ENCODE data around the gene MRPL16. TPM values are rescaled to one million over a fixed set of nuclear protein-coding genes. Genes with fewer than 3 reads are reported as not detected.

Gene MRPL16
- total RNA-seq, 1 donor, result 29.3 TPM

DNA sequence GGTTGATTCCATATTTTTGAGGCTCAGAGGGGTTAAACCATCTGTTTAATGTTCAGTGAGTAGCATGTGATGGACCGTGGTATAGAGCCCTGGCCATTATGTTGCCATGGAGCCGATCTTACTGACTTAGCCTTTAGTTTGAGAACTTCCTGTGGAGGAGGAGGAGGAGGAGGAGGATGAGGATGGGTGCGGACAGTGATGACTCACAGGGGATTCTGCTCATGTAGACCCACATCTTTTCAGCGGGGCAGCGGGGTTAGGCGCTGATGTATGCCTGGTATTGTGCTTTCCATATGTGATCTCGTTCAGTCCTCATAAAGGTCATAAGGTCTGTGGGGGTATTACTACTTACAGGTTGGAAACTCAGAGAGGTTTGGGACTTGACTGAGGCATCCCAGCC is 41.5 kb downstream of the MRPL16 start:
- TF ChIP-seq, protein P1, sequence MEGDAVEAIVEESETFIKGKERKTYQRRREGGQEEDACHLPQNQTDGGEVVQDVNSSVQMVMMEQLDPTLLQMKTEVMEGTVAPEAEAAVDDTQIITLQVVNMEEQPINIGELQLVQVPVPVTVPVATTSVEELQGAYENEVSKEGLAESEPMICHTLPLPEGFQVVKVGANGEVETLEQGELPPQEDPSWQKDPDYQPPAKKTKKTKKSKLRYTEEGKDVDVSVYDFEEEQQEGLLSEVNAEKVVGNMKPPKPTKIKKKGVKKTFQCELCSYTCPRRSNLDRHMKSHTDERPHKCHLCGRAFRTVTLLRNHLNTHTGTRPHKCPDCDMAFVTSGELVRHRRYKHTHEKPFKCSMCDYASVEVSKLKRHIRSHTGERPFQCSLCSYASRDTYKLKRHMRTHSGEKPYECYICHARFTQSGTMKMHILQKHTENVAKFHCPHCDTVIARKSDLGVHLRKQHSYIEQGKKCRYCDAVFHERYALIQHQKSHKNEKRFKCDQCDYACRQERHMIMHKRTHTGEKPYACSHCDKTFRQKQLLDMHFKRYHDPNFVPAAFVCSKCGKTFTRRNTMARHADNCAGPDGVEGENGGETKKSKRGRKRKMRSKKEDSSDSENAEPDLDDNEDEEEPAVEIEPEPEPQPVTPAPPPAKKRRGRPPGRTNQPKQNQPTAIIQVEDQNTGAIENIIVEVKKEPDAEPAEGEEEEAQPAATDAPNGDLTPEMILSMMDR (IDR thresholded peaks at IDR 0.05; ENCODE audit: insufficient read depth, low read length), result no peak
- DNase-seq (ENCODE audit: low read depth), result no peak
- H3K4me3 ChIP-seq (ENCODE audit: low read depth, low read length), result no peak overlapping the region

- peak; percentile 6 for DNase-seq (ENCODE audit: low read depth)
Measured at GRCh38 chr11:59767225-59767611, 43.4 kb downstream of the MRPL16 start.

GRCh38 chr11:59766542-59767224 is 43.9 kb downstream of the MRPL16 start:
- TF ChIP-seq, protein P1 (IDR thresholded peaks at IDR 0.05; ENCODE audit: insufficient read depth, low read length), result no peak
- no peak overlapping the region for H3K4me3 ChIP-seq (ENCODE audit: low read depth, low read length)
- DNase-seq (ENCODE audit: low read depth), result no peak

More at GRCh38 chr11:59767225-59767611, 43.4 kb downstream of the MRPL16 start:
- H3K4me3 ChIP-seq (ENCODE audit: low read depth, low read length), result no peak overlapping the region
- TF ChIP-seq, protein P1 (IDR thresholded peaks at IDR 0.05; ENCODE audit: insufficient read depth, low read length), result no peak

DNA sequence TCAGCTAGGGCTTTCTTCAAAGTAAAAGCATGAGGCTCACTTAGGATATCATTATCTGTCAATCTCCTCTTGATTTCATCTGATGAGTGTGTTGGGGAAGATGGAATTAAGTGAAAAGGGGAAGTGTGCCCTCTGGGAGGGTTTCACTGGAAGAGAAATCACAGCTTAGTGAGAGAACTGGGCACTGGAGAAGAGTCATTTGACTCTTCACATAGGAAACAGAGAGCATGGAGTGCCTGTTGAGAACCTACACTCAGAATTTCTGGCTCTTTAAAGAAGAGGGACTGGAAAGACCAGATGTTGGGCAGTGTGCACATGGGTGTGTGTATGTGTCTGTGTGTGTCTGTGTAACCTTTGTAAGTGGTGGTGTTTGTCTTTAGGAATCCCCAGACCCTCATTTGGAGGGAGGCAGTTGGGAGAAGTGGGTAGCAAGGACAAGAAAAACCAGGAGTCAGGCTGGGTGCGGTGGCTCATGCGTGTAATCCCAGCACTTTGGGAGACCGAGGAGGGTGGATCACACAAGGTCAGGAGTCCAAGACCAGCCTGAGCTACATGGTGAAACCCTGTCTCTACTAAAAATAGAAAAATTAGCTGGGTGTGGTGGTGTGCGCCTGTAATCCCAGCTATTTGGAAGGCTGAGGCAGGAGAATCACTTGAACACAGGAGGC is 45.4 kb downstream of the MRPL16 start:
- TF ChIP-seq, protein P1 (IDR thresholded peaks at IDR 0.05; ENCODE audit: insufficient read depth, low read length), result no peak
- DNase-seq (ENCODE audit: low read depth), result no peak

DNA sequence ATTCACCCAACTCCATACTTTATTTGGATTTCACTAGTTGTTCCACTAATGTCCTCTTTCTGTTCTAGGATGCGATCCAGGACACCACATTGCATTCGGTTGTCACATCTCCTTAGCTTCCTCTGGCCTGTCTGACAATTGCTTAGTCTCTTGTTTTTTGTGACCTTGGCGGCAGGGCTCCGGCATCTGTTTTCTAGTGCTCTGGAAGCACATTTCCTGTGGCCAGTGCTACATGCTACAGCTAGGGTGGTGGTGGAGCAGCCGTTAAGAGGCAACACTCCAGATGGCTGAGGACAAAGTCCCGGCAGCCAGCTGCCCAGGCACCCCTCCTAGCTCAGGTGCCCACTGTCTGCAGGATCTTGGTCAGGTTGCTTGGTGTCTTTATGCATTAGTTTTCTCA is 48.6 kb downstream of the MRPL16 start:
- TF ChIP-seq, protein P1 (IDR thresholded peaks at IDR 0.05; ENCODE audit: insufficient read depth, low read length), result no peak
- DNase-seq (ENCODE audit: low read depth), result no peak
- H3K4me3 ChIP-seq (ENCODE audit: low read depth, low read length), result no peak overlapping the region

More for the DNA sequence above, 45.4 kb downstream of the MRPL16 start:
- H3K4me3 ChIP-seq (ENCODE audit: low read depth, low read length), result no peak overlapping the region

GRCh38 chr11:59760771-59761170 is 49.8 kb downstream of the MRPL16 start:
- no peak overlapping the region for H3K4me3 ChIP-seq (ENCODE audit: low read depth, low read length)
- no peak for DNase-seq (ENCODE audit: low read depth)
- TF ChIP-seq, protein P1 (IDR thresholded peaks at IDR 0.05; ENCODE audit: insufficient read depth, low read length), result no peak

All from fibroblast of the aortic adventitia (primary cell).